Activated T-cell treated with anti-CD3 and anti-CD28 coated beads, Interleukin-2, amount 50 U/mL, for 48 hours (primary cell): Measurements from ENCODE around the gene PRR7.
"Not testable (repeated sequence)": the region's sequence is repeated elsewhere in the genome, so short reads cannot be mapped to it uniquely, and the experiment has no call there.

Experiments used
- DNase-seq, 2 experiments: peaks; one replicate each; pipeline ENCODE4 v3.0.0-alpha.2; 2020

Gene PRR7, protein sequence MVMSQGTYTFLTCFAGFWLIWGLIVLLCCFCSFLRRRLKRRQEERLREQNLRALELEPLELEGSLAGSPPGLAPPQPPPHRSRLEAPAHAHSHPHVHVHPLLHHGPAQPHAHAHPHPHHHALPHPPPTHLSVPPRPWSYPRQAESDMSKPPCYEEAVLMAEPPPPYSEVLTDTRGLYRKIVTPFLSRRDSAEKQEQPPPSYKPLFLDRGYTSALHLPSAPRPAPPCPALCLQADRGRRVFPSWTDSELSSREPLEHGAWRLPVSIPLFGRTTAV

DNA sequence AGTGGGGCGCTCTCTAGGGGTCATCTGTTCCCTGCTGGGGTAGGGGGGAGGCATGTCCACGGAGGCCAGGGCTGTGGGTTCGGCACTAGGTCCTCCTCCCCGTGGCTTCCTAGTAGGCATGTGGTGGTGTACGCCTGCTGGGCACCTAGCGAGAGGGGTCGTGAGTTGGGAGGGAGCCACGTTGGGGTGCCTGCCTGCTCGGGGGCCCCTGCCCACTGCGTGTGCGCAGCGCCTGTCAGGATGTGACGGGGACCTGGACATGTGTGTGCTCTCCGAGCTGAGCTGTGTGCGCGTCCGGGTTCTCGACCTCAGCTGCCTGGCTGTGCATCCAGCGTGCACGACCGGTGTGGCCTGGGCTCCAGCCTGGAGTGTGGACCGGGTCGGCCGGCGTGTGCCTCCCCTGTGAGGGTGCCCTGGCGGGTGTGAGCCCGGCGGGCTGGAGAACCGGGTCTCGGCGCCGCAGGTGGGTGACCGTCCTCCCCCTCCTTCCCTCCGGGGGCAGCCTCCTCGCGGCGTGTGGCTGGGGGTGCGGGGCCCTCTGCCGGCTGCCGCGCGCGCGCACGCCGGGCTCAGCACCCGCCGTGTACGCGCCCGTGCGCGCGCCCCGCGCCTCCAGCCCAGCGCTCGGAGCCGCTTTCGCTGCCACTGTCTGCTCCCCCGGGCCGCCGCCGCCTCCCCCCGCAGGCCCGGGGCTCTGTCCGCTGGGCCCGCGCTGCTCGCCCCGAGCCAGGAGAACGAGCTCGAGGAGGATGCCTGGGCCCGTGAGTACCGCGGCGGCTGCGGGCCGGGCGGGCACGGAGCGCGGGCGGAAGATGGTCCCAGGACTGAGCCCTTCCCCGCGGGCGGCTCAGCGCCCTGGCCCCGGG lies at the start of gene PRR7:
Gene PRR7 (plus strand): TSS at position 615 of the 866 bp plus-strand sequence. CDS start 8,254 bp downstream, outside the sequence.
- DNase-seq, result peak; percentile 78 to 85

DNA sequence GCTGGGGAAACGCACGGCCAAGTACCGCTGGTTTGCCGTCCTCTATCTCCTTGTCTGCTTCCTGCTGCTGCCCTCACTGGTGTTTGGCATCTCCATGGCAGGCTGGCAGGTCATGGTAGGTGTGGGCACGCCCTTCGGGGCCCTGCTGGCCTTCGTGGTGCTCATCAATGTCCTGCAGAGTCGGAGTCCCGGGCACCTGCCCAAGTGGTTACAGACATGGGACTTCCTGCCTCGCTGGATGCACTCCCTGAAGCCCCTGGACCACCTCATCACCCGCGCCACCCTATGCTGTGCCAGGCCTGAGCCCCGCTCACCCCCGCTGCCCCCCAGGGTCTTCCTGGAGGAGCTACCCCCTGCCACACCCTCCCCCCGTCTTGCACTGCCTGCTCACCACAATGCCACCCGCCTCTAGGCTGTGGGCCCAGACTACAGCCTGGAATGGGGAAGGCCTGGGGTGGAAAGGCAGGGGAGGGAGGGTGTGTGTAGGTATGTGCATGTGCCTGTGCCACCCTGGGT lies 48.7 kb upstream of the PRR7 start:
- no peak for DNase-seq

DNA sequence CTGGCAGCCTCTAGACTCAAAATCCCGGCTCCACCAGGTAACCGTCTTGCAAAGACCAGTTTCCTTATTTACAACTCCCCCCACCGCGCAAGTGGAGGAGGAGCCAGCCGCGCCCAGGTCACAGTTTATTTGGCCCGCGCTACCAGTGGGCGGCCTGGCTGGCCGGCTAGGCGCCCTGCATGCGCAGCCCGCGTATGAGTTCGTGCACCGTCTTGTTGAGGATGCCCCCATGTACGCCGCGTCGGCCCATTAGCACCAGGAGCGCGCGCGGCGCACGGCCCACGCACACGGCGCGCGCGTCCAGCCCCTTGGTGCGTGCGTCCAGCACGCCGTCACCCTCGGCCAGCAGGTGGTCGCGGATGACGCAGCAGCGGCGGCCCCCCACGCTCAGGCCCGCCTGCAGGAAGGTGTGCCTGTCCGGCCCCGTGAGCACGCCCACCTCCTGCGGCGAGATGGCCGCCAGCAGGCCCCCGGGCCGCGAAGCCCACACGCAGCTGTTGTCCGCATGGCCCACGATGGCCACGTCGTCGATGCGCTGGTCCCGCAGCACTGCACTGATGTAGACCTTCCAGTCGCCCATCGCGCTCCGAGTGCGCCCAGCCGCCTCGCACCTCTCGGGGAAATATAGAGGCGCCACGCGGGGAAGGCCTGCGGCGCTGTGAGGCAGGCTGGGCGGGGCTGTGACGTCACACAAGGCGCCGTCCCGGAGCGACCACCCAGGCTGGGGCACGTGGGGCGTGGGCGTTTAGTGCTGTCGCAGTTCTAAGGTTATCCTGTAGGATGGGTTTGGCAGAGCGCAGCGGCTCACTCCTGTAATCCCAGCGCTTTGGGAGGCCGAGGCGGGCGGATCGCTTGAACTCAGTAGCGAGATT lies 46.4 kb upstream of the PRR7 start, which contains the start of gene PFN3:
Gene PFN3 (minus strand): TSS at position 665 of the 872 bp plus-strand sequence. CDS start 85 bp downstream, at position 580.
- no peak for DNase-seq

DNA sequence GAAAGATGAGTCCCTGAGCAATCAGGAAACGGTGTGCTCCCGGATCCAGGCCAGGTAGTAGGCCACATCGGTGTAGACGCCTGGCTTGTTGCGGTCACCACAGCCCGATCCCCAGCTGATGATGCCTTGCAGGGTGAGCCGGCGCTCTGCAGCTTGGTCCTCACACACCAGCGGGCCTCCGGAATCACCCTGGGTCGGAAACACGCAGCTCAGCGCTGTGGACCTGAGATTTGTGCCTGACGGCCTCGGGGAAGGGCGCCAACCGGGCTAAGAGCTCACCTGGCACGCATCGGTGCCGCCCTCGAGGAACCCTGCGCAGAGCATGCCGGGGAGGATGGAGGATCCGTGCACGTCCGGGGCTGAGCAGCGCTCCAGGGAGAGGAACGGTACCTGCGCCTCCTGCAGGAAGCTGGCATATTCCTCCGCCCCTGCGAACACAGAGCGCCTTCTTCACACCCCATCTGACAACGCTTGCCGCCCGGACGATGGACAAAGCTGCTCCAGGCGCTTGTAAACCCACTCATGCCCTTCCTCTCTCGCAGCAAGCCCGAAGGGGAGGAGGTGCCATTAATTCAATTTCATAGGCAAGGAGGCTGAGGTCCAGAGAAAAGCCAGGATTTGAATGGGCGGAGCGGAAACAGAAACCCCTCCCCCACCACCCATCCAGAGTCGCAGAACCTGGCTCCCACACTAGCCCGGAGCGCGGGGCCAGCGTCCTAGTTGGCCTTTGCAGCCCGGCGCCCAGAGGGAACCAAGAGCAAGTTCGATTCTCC lies 44.2 kb upstream of the PRR7 start:
- DNase-seq, result peak; percentile 78 to 84

DNA sequence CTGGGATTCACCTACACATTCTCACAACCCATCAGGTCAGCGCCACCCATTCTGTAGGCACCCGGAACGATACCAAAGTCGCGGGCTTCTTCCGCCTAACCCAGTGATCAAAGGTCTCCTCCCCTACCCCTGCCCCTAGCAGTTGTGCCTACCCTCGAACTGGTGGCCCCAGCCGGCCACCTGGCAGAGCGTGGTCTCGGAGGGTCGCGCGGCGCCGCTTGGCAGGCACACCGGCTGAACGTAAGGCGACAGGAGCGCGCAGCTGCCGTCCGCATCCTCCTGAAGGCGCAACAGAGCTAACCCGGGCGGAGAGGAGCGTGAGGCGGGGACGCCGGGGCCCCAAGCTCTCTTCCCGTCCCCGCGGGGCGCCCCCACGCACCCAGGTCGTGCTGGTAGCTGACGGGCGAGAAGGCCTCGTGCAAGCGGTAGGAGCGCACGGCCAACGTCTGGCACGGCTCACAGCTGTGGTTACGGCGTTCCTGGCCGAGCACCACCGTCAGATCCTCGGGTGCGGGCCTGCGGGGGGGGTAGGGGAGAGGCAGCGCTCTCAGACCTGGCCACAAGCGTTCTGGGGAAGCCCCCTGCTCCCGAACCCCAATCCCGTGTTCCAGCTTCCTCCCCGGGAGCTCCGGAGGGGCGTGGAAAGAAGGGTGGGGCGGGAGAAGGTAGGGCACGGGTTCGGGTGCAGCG lies 43.4 kb upstream of the PRR7 start:
- DNase-seq, result no peak

DNA sequence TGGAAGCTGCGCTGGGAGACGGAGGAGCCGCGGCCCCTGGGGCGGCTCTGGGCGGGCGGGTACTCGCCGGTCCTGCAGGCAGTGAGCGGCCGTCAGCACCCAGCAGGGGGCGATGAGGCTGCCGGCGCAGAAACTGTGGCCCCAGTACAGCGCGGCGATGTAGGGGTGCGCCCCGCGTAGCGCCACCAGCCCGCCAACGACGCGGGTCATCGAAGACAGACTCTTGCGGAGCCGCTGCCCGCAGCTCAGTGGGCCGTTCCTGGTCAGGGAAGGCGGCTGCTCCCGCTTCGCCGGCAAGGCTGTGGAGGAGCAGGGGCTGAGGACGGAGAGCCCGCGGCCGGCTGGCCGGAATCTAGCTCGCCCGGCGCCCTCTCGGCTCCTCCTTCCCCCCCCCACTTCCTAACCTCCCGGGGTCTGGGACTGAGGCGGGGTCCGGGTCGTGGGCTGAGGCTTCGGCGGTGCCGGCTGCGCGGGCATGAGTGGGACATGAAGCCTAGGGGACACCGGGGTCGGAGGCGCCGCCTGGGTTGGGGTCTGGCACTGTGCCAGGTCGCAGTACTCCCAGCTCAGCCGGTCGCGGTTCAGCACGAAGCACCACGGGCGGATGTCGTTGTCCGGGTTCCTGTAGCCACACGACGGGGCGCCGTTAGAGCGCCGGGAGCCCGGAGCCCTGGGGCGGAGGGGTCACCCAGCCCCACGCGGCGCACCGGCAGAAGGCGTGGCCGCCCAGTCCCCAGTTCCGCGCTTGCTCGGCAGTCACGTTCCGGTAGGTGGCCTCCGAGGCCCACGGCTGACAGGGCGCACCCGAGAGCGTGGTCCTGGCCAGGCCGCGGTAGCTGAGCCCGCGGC lies 42.6 kb upstream of the PRR7 start:
- DNase-seq, result peak; percentile 88 to 92

DNA sequence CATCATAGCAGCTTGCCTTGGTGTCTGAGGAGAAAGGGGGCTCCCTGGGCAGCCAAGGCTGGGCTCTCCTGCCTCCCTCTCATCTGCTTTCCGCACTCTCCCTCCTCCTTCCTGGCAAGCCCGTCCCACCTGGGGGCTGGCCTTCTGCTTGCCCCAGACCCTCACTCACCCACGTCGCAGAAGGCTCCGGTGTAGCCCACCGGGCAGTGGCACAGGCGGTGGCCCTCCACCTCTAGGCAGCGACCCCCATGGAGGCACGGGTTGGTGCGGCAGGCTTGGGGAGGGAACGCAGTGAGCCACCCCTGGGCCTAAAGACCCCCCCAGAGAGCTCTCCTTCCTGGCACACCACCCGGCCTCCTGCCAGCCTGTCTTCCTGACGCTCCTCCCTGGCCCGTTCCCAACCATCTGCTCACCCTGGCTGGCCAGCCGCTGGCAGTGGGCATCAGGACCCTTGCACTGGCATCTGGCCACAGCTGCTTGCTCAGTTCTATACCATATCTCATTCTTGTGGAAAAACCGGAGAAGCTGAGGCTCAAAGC lies 41.9 kb upstream of the PRR7 start:
- DNase-seq, result peak in 1 of 2 experiments; percentile 29

DNA sequence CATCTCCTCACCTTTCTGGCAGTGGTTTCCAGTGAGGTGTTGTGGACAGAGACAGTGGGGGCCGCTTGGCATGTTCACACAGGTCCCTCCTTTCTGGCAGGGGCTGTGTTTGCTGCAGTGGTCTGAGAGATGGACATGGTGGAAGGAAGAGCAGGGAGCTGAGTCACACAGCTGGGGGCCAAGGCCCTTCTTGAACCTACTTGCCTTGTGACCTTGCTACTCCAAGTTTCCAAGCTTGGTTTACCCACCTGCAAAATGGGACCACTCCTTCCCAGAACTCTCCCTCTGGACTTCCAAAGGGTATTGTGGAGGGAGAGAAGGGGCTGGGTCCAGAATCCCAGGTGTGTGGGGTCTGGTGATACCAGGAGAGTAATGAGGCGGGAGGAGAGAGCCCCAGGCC lies 41.3 kb upstream of the PRR7 start:
- no peak for DNase-seq

DNA sequence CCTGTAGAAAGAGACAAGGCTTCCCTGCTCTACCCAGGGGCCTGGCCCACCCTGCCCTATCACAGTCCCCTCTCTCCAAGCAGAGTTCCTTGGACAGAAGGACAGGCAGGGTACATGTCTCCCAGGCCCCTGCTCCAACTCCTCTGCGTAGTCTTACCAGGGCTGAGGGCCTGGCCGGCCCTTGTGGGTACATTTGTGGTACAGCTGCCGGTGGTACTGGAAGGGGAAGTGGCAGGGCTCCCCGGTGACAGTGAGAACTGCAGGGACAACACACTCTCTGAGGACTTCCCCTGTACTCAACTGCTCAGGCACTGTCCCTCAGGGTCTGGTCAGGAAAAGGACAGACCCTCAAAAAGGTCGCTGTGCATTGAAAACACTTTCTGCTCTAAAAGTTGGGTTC lies 40.8 kb upstream of the PRR7 start:
- no peak for DNase-seq

DNA sequence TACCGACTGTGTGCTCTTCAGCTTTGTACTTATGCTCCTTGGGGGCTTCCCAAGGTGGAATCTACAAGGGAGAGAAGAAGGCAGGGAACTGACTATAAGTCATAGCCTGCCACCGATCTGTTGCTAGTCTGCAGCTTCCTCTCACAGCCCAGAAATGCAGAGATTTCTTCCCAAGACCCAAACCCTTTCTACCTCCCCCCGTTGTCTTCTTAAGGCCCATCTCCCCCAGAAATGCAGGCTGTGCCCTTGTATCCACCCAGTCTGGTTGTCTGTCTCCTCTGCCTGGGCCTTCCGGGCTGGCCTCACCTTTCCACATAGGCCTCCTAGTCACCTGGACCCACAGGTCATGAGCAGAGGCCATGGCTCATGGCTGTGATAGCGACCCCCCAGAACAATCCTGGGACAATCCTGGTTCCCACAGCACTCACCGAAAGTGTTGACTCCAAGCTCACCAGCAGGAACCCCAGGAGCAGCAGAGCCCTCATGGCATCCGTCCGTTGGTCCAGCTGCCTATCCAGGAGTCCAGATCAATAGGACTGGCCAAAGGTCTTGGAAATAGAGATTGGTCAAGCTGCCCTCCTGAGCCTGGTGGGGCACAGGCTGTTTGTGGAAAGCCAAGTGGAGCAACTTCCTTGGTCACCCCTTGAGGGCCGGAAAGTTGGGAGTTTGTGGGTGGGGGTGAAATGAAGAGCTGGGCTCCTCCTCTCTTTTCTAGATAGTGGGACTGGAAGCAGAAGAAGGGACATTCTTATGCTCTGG lies 37.4 kb upstream of the PRR7 start, which contains the start of gene F12:
Gene F12 (minus strand): TSS at position 522 of the 759 bp plus-strand sequence. CDS start 37 bp downstream, at position 485.
- no peak for DNase-seq

DNA sequence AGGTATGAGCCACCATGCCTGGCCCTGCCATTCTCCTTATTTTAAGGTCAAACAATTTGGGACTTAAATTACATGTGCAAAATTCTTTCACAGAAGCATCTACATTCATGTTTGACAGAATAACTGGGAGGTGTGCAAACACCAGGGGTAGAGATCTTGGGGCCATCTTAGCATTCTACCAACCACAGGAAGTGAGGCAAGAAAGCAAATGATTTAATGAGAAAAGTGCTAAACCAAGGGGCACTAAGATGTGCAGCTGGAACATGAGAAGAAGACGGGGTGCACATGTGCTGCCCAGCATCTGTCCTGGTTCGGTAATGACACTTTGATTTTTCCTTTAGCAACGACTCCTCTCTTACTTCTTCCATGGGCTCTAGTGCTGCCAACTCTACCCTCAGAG lies 36.0 kb upstream of the PRR7 start:
- no peak for DNase-seq

DNA sequence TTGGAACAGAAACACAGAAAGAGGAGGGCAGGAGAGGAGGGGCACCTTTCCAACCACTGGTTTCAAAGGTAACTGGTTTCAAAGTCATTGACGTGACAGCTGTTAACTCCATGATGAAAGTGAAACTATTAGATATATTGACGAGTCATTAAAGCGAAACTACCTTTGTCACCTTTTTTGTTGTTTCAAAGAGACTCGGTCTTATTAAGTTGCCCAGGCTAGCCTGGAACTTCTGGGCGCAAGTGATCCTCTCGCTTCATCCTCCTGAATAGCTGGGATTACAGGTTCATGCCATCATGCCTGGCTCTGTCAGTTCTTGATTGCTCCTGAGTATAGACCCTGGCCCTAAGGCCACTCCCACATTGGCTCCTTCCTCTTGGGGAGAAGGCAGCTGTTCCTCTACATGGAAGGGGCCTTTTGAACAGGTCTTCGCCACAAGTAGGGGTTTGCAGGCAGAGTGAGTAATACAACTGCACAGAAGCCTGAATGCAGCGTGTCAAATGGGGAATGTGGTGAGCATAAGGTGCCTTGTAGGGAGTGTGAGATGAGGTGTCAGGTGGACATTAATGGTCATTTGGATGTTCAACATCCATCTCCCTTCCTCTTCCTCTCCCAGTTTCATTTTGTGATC lies 33.9 kb upstream of the PRR7 start:
- DNase-seq, result peak; percentile 50 to 52

DNA sequence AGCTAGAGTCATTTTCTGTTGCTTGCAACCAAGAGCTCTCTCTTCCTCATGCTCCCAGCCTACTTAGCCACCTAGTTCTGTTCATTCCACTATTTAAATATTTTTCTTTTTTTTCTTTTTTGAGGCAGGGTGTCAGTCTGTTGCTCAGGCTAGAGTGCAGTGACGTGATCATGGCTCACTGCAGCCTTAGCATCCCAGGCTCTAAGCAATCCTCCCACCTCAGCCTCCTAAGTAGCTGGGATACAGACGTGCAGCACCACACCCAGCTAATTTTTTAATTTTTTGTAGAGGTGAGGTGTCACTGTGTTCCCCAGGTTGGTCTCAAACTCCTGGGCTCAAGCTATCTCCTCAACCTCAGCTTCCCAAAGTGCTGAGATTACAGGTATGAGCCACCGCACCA lies 32.1 kb upstream of the PRR7 start:
- DNase-seq, result no peak

DNA sequence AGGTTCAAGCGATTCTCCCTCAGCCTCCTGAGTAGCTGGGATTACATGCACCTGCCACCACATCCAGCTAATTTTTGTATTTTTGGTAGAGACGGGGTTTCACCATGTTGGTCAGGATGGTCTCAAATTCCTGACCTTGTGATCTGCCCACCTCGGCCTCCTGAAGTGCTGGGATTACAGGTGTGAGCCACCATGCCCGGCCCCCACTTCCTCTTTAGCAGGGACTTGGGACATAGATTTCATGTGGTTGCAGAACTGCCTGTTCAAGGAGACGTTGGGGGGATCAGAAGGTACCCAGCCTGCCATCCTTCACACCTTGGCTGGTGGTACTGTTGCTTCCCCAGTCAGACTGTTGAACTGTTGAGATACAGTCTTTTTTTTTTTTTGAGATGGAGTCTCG lies 29.5 kb upstream of the PRR7 start:
- DNase-seq, result not testable (repeated sequence)

DNA sequence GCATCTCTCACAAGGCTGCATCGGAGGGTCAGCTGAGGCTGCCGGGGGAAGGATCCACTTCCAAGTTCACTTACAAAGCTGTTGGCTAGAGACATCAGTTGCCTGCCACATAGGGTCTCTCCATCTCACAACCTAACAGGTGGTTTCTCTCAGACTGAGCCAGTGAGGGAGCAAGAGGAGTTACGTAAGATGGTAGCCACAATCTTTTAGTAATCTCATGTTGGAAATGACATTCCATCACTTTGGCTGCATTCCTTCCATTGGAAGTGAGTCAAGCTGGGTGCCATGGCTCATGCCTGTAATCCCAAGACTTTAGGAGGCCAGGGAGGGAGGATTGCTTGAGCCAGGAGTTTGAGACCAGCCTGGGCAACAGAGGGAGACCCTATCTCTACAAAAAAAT lies 27.6 kb upstream of the PRR7 start:
- no peak for DNase-seq

DNA sequence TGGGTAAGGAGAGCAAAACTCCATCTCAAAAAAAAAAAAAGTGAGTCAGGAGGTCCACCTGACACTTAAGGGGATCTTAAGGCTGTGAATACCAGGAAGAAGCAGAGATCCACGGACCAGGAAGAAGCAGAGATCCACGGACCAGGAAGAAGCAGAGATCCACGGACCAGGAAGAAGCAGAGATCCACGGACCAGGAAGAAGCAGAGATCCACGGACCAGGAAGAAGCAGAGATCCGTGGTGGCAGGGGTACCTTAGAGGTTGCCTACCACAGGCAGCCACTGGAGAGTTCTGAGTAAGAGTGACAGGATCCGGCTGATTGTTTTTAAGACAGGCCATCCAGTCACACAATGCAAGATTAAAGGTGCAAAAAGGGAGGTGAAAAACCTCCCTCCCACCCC lies 26.1 kb upstream of the PRR7 start:
- not testable (repeated sequence) for DNase-seq

DNA sequence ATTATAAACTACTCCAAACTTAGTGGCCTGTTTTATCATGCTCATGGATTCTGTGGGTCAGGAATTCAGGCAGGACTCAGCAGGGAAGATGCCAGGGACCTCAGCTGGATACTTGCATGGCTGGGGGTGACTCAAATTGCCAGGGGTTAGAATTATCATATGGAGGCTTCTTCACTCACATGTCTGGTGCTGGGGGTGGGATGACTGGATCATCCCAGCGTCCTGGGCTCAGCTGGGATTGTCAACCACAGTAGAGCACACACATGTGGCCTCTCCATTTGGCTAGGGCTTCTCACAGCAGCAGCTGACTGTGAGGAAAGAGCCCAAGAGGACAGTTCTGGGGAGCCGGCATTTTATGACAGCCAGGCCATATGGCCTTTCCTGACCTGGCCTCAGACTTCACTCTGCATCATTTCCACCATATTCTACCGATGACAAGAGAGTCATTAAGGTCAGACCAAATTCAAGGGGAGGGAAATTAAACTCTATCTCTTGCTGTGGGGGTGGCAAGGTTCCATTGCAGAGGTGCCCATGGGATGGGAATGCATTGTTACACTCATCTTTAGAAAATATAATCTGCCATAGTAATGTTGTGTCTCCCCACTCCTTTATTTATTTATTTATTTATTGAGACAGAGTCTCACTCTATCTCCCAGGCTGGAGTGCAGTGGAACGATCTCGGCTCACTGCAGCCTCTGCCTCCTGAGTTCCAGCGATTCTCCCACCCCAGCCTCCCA lies 25.4 kb upstream of the PRR7 start:
- DNase-seq, result no peak

DNA sequence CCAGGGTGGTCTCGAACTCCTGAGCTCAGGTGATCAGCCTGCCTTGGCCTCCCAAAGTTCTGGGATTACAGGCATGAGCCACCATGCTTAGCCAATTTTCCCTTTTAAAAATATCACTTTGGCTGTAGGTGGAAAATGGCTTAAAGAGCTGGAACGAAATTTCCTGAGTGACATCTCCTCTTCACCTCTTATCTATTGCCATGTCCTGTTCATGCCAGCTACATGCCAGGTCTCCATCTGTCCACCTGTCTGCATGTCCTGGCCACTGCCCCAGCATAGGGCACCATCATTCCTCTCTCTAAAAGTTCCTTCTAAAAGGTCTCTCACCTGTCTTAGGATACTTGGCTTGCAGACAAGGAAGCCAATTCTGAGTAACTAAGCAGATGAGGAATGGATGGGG lies 22.9 kb upstream of the PRR7 start:
- DNase-seq, result no peak
